ENCODE results near the gene SSR1. TPM values are rescaled to one million over a fixed set of nuclear protein-coding genes. Genes with fewer than 3 reads are reported as not detected.

SSR1 gene
- total RNA-seq, 2 experiments from 2014 or later, result 31.6 to 138 TPM

- H3K79me2 ChIP-seq (ENCODE audit: insufficient read depth, low read depth, low read length), result no peaks in the 10 kb centered on the region
- peaks cover 16% of the 10 kb centered on the region for H3K4me1 ChIP-seq (ENCODE audit: insufficient read depth, low read length, poor library complexity, severe bottlenecking)
- TF ChIP-seq EZH2phosphoT487 (IDR thresholded peaks at IDR 0.05; ENCODE audit: borderline replicate concordance, low read depth, low read length) (no peak), CTCF (conservative IDR thresholded peaks at IDR 0.05; ENCODE audit: low read length) (peak; percentile 96)
- H3K27ac ChIP-seq (ENCODE audit: low read depth, low read length, poor library complexity, severe bottlenecking), result no peak overlapping the region
- ChIA-PET CTCF (ENCODE audit: unreplicated experiment) (interaction anchor here (0.6 to 1.0 kb wide), 3 partner anchors 9 to 566 kb away, joined by 3 read pairs; no protein-coding TSS in a partner anchor), POLR2A (no interaction called here)
- no peak overlapping the region for H2AFZ ChIP-seq (ENCODE audit: low read length)
- no peak overlapping the region for H3K4me3 ChIP-seq (ENCODE audit: low read depth, low read length, poor library complexity, severe bottlenecking)
- no peaks in the 10 kb centered on the region for H3K9me2 ChIP-seq (ENCODE audit: insufficient read depth, low read length)
- H3K4me2 ChIP-seq (ENCODE audit: low read length), result no peak overlapping the region
- DNase-seq (ENCODE audit: low spot score), result peak; percentile 75
- no peaks in the 10 kb centered on the region for H3K36me3 ChIP-seq (ENCODE audit: insufficient read depth, low read length)
- no peaks in the 10 kb centered on the region for H3K9me3 ChIP-seq (ENCODE audit: low read length)
- intact Hi-C loops (cut with micrococcal nuclease; ENCODE audit: unreplicated experiment), result no loop called here
- no TSS peak for BruUV-seq (replicated peaks)
- no peaks in the 10 kb centered on the region for H4K20me1 ChIP-seq (ENCODE audit: insufficient read depth, low read length)
These were observed 69.6 kb downstream of the SSR1 start for GRCh38 chr6:7243179-7243981.

- Histone ChIP-seq H3K4me2 (ENCODE audit: low read length) (no peak overlapping the region), H3K9me2 (ENCODE audit: insufficient read depth, low read length) (no peaks in the 10 kb centered on the region), H4K20me1 (ENCODE audit: insufficient read depth, low read length) (no peaks in the 10 kb centered on the region), H2AFZ (ENCODE audit: low read length) (no peak overlapping the region), H3K4me3 (ENCODE audit: low read depth, low read length, poor library complexity, severe bottlenecking) (no peak overlapping the region), H3K4me1 (ENCODE audit: insufficient read depth, low read length, poor library complexity, severe bottlenecking) (peaks cover 17% of the 10 kb centered on the region), H3K27ac (ENCODE audit: low read depth, low read length, poor library complexity, severe bottlenecking) (no peak overlapping the region), H3K9me3 (ENCODE audit: low read length) (no peaks in the 10 kb centered on the region), H3K36me3 (ENCODE audit: insufficient read depth, low read length) (no peaks in the 10 kb centered on the region), H3K79me2 (ENCODE audit: insufficient read depth, low read depth, low read length) (no peaks in the 10 kb centered on the region)
- no peak for DNase-seq (ENCODE audit: low spot score)
- intact Hi-C loops (cut with micrococcal nuclease; ENCODE audit: unreplicated experiment), result no loop called here
- TF ChIP-seq EZH2phosphoT487 (IDR thresholded peaks at IDR 0.05; ENCODE audit: borderline replicate concordance, low read depth, low read length) (no peak), CTCF (conservative IDR thresholded peaks at IDR 0.05; ENCODE audit: low read length) (no peak)
- no TSS peak for BruUV-seq (replicated peaks)
- ChIA-PET POLR2A (no interaction called here), CTCF (ENCODE audit: unreplicated experiment) (interaction anchor here (0.6 to 1.0 kb wide), 3 partner anchors 8 to 565 kb away, joined by 3 read pairs; no protein-coding TSS in a partner anchor)
These were observed 70.2 kb downstream of the SSR1 start for GRCh38 chr6:7242835-7243178.

All from OCI-LY7 (cell line).